GM21717 (cell line): ENCODE results near the gene SPINT2.
"Not testable (repeated sequence)": the region's sequence is repeated elsewhere in the genome, so short reads cannot be mapped to it uniquely, and the experiment has no call there.

ENCODE experiments used
- ATAC-seq: cut with Tn5 transposase; IDR thresholded peaks from one replicate; pipeline ENCODE4 v1.9.1; 2021; ENCODE audit warnings: mild to moderate bottlenecking, moderate library complexity; ENCODE audit not compliant: unreplicated experiment

SPINT2 gene, protein sequence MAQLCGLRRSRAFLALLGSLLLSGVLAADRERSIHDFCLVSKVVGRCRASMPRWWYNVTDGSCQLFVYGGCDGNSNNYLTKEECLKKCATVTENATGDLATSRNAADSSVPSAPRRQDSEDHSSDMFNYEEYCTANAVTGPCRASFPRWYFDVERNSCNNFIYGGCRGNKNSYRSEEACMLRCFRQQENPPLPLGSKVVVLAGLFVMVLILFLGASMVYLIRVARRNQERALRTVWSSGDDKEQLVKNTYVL

DNA sequence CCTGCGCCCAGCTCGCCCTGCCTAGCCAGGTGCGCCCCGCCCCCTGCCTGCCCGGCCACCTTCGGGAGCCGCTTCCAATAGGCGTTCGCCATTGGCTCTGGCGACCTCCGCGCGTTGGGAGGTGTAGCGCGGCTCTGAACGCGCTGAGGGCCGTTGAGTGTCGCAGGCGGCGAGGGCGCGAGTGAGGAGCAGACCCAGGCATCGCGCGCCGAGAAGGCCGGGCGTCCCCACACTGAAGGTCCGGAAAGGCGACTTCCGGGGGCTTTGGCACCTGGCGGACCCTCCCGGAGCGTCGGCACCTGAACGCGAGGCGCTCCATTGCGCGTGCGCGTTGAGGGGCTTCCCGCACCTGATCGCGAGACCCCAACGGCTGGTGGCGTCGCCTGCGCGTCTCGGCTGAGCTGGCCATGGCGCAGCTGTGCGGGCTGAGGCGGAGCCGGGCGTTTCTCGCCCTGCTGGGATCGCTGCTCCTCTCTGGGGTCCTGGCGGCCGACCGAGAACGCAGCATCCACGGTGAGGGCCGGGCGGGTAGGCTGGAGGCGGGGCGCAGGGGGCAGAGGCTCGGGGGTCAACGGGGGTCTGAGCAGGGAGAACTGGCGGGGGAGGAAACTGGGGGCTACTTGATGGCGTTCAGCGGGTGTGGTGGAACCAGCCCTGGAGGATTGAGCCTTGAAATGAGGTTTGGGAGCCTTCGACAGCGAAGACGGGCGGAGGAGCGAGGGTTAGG lies at the start of gene SPINT2:
Gene SPINT2 (plus strand): TSS at position 88 of the 727 bp plus-strand sequence. CDS start 320 bp downstream, at position 408.
- no peak for ATAC-seq

DNA sequence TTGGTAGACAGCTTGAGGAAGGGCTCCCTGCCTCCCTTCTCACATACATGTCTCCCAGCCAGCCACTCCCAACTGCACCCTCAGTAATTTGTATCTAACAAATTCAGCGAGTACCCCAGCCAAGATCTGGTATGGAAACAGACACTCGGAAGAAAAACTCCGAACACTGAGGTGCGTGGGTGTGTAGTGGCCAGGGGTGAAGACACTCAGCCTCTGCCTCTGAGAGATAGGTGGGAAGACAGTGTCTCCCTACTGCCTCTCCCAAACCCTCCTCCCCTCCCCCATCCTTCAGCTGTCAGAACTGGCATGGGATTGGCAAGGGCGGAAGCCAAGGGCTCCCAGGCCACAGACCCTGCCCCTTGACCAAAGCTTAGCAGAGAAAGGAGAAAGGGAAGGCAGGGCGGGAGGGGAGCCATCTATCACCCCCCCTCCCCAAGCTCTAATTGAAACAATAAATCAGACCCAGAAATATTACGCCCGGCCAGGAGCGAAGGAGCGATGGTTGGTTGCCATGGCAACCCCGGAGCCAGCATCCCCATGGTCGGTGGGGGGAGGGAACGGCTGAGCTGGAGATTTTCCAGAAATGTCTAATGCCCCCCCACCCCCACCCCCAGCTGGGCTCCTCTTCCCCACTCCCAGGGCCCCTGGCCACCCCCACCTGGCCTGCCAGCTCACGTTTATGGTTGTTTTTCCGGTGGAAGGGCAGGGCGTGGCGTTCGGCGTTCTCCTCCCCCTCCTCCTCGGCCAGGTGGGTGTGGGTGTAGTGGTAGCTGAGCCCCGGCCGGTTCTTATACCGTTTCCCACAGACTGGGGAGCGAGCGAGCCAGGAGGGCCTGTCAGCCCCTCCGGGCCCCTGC lies 47.4 kb upstream of the SPINT2 start:
- ATAC-seq: no peak

DNA sequence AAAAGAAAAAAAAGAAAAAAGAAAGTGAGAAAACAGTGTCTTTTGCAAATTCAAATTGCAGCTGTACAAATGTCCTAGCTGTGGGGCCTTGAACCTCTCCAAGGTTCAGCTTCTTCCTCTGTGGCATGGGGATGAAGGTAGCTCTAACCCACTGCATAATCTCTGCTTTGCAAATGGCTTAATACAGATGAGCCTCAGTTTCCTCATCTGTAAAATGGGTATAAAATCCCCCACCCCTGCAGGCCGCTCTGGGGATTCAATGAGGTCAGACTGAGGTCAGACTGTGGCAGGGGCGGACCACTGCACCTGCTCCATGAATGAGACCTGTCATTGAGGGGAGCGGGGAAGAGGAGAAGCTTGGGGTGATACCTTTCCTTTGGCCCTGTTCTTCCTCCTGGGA lies 46.2 kb upstream of the SPINT2 start:
- no peak for ATAC-seq

DNA sequence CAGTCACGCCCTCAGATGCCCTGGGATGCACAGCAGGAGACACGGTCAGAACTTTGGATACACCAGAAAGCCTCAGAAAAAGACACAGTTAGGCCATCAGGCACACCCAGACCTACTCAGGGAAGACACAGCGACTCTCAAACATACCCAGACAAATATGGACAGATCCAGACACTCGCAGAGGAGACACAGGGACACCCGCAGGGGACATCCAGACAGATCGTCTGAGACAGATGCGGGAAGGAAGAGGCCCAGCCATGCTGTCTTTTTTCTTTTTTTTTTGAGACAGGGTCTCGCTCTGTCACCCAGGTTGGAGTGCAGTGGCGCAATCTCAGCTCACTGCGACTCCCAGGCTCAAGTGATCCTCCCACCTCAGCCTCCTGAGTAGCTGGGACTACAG lies 45.2 kb upstream of the SPINT2 start:
- no peak for ATAC-seq

DNA sequence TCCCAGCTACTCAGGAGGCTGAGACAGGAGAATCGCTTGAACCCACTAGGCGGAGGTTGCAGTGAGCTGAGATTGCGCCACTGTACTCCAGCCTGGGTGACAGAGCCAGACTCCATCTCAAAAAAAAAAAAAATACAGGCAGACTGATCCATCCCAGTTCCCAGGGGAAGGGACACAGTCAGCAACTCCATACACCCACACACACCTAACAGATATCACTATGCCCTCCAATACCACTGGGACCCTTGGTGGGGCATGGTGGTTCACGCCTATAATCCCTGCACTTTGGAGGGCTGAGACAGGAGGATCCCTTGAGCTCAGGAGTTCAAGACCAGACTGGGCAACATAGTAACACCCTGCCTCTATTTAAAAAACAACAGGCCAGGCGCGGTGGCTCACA lies 43.0 kb upstream of the SPINT2 start:
- no peak for ATAC-seq

DNA sequence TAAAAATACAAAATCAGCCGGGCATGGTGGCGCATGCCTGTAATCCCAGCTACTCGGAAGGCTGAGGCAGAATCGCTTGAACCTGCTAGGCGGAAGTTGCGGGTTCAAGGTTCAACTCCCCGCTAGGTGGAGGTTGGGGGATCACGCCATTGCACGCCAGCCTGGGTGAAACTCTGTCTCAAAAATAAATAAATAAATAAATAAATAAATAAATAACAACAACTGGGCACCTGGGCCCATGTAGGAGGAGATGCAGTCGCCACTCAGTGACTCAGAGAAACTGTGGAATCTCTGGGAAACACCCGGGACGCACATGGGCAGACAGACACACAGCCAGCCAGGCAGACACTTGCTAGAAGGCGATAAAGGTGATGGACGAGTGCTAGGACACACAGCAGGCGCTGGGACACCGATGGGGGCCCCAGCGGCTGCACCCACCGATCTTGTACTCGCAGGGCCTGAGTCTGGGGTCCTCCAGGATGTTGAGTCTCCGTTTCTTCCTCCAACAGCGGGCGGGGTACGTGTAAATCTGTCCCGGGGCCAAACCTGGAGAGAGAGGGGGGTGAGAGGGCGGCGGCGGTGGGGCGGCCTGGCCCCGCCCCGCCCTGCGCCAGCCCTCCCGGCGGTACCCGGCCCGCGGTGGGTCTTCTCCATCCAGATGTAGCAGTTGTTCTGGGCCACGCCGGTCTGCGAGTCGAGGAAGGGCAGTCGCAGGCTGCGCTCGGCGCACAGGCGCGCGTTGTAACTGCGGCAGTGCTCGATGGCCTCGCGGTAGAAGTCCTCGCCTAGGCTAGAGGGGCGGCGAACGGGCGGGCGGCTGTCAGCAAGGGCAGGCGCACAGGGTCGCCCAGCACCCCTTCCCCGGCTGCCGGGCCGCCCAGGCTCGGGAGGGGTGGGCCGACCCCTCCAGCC lies 42.2 kb upstream of the SPINT2 start:
- no peak for ATAC-seq

DNA sequence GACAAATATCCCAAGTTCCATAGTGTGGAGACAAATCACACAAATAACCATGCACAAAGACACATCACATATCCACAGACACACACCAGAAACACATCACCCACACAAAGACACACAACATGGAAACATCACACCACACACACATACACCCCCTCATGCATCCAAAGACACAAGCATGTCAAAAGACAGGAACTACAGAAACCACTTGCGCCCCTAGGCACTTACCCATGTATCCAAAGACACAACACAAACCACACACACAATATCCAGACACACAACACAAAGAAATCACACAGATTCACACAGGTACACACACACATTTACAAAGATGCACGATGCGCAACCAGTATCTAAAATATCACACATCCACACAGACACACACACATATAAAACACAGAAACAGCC lies 41.3 kb upstream of the SPINT2 start:
- ATAC-seq: no peak

DNA sequence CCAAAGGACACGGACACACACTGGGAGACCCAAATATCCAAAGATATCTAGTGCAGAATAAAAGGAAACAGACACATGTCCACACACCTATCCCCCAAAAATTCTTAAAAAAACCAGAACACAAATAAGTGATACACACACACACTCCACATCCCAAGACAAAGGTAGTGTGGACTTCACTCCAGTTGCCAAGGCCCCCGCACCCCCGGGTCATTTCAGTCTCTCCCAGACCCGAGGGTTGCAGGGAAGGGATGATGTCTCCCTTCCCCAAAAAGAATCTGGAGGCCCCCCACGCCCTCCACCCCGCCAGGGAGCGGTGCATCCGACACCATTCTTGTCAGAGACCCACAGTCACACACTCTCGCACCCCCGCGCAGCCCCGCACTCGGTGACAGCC lies 40.8 kb upstream of the SPINT2 start:
- ATAC-seq: no peak

DNA sequence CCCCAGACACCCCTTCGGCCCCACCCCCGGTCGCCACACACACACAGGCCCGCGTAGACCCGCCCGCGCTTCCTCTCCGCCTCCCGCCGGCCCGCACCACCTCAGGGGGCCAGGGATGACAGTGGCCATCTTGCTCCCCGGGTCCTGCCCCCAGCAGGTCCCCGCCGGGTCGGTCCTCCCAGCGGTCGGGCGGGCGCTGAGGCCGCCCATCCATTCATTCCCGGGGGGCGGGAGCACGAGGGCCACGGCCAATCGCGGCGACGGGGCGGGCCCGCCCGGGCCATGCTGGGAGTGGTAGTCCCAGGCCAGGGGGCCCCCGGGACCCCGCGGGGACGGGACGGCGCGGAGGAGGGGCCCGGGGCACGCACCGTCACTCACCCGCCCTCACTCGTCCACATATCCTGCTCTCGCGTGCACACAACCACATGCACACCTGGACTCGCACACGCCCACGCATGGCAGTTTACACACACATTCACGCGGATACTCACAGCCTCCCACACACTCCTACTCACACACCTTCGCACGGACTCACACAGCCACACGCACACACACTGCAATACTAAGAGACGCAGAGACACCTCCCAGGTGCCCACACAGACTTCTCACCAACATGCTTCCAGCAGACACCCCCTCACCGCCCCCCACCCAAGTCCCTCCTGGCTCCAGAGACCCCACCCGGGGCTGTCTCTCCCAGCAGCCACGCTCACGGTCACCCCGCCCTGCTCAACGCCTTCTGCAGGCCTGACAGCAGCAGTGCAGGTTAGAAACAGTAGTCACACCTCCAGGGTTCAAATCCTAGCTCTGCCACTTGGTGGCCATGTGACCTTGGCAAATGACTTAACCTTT lies 40.1 kb upstream of the SPINT2 start, which contains the start of gene DPF1:
Gene DPF1 (minus strand): TSS at position 209 of the 849 bp plus-strand sequence. CDS start 80 bp downstream, at position 129.
- no peak for ATAC-seq

DNA sequence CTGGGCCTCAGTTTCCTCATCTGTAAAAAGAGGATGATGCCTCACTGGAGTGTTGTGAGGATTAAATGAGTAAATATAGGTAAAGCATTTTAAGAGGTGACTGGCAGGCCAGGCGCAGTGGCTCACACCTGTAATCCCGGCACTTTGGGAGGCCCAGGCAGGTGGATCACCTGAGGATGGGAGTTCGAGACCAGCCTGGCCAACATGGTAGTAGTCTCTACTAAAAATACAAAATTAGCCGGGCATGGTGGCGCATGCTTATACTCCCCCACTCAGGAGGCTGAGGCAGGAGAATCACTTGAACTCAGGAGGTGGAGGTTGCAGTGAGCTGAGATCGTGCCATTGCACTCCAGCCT lies 39.5 kb upstream of the SPINT2 start:
- not testable (repeated sequence) for ATAC-seq

DNA sequence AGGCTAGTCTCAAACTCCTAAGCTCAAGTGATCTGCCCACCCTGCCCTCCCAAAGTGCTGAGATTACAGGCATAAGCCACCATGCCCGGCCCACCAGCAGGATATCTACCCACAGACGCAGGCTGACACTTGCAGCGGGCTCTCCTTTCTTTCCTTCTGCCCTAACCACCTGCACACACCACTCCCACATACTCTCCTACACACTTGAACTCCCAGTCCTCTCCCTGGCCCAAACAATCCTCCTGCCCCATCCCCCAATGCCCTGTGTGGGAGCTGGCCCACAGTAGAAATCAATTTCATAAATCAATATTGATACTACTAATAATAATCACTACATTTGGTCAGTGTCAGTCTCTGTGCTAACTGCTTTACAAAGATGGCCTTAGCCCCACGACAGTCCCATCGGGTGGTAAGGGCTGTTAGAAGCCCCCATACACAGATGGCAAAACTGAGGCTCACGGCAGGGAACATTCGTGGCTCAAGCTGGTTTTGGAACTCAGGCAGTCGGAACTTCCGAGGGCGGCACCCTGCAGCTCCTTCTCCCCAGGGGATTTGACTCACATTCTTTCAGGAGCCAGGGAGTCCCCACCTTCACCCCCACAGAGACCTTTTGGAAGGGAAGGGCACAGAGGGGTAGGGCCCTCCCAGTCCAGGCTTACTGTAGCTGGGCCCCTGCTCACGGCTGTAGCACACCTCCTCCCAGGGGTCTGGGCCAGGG lies 36.9 kb upstream of the SPINT2 start:
- ATAC-seq: no peak

DNA sequence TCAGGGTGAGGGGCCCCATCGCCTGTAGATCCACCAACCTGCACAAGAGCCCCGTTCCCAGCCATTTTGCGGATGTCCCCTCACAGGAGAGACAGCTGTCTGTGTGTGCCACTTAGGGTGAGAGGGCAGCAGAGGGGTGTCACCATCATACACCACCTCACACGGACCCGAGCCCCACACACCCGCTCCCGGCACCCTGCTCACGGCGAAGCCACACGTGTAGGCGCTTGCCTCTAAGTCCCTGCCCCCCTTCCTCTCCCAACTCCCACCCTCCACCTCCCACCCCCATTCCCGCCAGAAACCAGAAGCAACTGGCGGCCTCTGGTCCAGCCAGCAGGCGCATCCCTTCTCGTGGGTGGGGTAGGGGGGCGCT lies 36.4 kb upstream of the SPINT2 start:
- no peak for ATAC-seq

DNA sequence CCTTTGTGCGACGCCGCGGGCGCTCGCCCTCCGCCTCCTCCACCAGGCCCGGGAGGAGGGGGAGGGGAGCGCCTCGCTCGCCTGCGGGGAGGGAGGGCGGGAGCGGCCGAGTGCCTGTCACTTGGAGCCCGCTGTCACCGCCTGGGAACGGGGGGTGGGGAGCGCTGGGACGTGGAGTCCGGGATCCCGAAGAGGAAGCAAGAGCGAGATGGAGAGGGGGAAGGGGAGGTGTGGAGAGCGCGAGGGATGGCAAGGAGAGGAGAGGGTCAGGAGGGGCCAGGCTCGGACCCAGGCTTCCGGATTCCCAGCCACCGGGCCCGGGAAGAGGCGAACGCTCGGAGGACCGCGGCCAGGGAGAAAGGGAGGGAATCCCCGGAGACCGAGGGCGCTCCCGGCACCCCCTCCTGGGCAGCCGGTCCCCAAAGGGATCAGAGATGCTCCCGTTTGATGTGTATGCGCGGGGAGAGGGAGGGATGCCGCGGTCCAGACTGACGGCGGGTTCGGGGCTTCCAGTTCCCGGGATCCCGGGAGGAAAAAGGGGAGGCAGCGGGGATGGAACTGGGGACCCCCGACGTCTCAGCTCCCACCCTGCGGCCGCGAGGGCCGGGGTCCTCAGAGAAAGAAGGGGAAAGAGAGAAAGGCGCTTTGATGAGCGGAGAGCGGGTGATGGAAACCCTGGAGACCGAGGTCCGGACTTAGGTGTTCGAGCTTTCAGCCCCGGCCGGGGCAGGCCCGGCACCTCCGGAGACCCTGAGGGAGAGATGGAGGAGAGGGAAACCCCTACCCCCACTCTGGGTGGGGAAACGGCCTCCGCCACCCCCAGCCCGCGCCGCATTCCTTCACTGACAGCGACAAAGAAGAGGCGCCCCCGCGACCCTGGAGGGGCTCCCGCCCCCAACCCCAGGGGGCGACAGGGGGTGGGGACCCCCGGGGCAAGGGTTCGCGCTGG lies 35.6 kb upstream of the SPINT2 start:
- ATAC-seq: no peak

DNA sequence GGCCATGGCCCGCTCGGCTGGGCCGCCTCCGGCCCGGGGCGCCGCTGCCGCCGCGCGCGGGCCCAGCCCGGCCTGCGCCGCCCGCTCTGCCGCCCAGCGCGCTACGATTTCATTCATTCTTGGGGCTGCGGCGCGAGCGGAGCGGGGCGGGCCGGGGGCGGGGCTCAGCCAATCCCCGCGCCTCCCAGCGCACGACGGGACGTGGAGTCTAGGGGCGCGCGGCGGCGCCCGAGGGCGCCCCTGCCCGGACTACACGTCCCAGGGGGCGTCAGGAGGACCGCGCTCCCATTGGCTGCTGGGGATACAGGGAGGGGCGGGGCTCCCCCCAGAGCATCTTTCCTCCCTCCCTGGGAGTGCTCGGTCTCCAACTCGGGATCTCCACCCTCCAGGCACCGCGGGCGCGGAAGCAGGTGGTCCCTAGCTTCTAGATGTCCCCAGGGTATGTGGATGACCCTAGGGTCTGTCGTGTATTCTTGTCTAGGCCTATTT lies 34.7 kb upstream of the SPINT2 start:
- ATAC-seq: no peak

DNA sequence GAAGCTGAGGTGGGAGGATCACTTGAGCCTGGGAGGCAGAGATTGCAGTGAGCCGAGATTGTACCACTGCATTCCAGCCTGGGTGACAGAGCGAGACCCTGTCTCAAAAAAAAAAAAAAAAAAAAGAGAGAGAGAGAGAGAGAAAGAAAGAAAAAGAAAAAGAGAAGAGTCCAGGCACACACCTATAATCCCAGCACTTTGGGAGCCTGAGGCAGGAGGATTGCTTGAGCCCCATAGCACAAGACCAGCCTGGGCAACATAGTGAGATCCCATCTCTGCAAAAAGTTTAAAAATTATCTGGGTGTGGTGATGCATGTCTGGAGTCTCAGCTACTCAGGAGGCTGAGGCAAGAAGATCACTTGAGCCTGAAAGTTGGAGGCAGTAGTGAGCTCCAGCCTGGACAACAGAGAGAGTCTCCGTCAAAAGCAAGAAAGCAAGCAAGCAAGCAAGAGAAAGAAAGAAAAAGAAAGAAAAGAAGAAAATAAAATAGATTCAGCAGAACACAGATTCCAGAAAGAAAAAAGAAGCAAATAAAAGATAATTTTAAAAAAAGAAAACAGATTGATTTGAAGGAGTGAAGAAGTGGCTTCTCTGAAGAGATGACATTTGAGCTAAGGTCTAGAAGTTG lies 33.8 kb upstream of the SPINT2 start:
- ATAC-seq: not testable (repeated sequence)

DNA sequence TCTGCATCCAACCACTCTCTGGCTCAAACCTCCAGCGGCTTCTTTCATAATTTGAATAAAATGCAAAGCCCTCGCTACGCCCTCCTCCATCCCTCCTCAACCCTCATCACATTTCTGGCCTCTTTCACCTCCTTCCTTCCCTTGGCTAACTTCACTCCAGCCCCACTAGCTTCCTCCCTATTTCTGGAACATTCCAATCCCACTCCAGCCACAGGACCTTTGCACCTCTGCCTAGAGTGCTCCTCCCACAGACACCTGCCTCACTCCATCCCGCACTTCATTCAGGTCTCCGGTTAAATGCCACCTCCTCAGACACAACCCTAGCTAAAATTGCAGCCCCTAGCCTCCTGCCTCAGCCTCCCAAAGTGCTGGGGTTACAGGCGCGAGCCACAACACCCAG lies 32.5 kb upstream of the SPINT2 start:
- ATAC-seq: no peak

DNA sequence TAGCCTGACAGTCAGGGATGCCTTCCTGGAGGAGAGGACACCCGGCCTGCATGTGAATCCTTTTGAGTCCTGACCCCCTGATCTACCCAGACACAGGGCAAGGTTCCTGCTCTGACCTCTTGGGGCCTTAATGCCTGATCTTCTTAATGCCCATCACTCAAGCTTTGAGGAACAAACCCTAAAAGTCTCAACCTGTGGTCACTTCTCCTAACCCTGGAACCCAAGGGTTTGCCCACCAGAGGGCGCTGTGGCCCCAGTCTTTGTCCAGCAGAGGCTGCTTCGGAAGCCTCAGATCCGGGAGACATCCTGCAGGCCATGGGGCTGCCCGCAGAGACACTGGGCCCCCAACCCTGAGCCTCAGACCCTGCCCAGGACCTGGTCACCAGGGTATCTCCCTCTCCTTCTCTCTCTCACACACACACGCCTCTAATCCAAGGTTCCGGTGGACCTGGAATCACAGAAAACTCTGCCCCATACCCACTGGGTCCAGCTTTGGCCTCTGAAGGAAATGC lies 30.6 kb upstream of the SPINT2 start:
- ATAC-seq: no peak
